ENCODE results near the gene ZNF148.

ZNF148 gene

GRCh38 chr3:125318167-125318865, 56.8 kb downstream of the ZNF148 start:
- Histone ChIP-seq H3K27me3 (ENCODE audit: insufficient read depth, poor library complexity, severe bottlenecking) (no peaks in the 10 kb centered on the region), H3K4me3 (replicated peaks; ENCODE audit: insufficient read depth, low read length) (no peak overlapping the region), H3K27ac (replicated peaks) (no peak overlapping the region)
- TF ChIP-seq POLR2AphosphoS5 (IDR thresholded peaks at IDR 0.05; ENCODE audit: low read depth) = no peak
- TF ChIP-seq CTCF (IDR thresholded peaks at IDR 0.05; ENCODE audit: insufficient read depth, low read length) = no peak
- TF ChIP-seq REST (IDR thresholded peaks at IDR 0.05; ENCODE audit: insufficient replicate concordance, low read depth) = no peak
- no peak for TF ChIP-seq SPI1 (IDR thresholded peaks at IDR 0.05; ENCODE audit: borderline replicate concordance, low read depth)
- no peak for TF ChIP-seq GABPA (IDR thresholded peaks at IDR 0.05; ENCODE audit: low read depth)
- no peak for DNase-seq (ENCODE audit: low read depth in 1 of 2, low spot score in 1 of 2)

- TF ChIP-seq SPI1 (IDR thresholded peaks at IDR 0.05; ENCODE audit: borderline replicate concordance, low read depth) (no peak), GABPA (IDR thresholded peaks at IDR 0.05; ENCODE audit: low read depth) (no peak), CTCF (IDR thresholded peaks at IDR 0.05; ENCODE audit: insufficient read depth, low read length) (no peak), REST (IDR thresholded peaks at IDR 0.05; ENCODE audit: insufficient replicate concordance, low read depth) (no peak), POLR2AphosphoS5 (IDR thresholded peaks at IDR 0.05; ENCODE audit: low read depth) (no peak)
- Histone ChIP-seq H3K4me3 (replicated peaks; ENCODE audit: insufficient read depth, low read length) (no peak overlapping the region), H3K27me3 (ENCODE audit: insufficient read depth, poor library complexity, severe bottlenecking) (no peaks in the 10 kb centered on the region), H3K27ac (replicated peaks) (no peak overlapping the region)
- no peak for DNase-seq (ENCODE audit: low read depth in 1 of 2, low spot score in 1 of 2)
Measured at GRCh38 chr3:125317761-125318160, 57.4 kb downstream of the ZNF148 start.

- H3K4me3 ChIP-seq (replicated peaks; ENCODE audit: insufficient read depth, low read length) = no peak overlapping the region
- DNase-seq (ENCODE audit: low read depth in 1 of 2, low spot score in 1 of 2) = no peak
- H3K27me3 ChIP-seq (ENCODE audit: insufficient read depth, poor library complexity, severe bottlenecking) = no peaks in the 10 kb centered on the region
- peak; percentile 80 for TF ChIP-seq SPI1 (IDR thresholded peaks at IDR 0.05; ENCODE audit: borderline replicate concordance, low read depth)
- no peak for TF ChIP-seq GABPA (IDR thresholded peaks at IDR 0.05; ENCODE audit: low read depth)
- TF ChIP-seq CTCF (IDR thresholded peaks at IDR 0.05; ENCODE audit: insufficient read depth, low read length) = no peak
- TF ChIP-seq REST (IDR thresholded peaks at IDR 0.05; ENCODE audit: insufficient replicate concordance, low read depth) = no peak
- no peak for TF ChIP-seq POLR2AphosphoS5 (IDR thresholded peaks at IDR 0.05; ENCODE audit: low read depth)
- no peak overlapping the region for H3K27ac ChIP-seq (replicated peaks)
Measured at GRCh38 chr3:125316949-125317348, 58.2 kb downstream of the ZNF148 start.
